HG03139 (cell line): ENCODE results near the gene TTPAL.

Experiments
- ATAC-seq: cut with Tn5 transposase; IDR thresholded peaks from one replicate; pipeline ENCODE4 v1.9.1; 2021; ENCODE audit not compliant: unreplicated experiment

Gene TTPAL

GRCh38 chr20:44532981-44533331, 57.3 kb downstream of the TTPAL start:
- ATAC-seq, result no peak

GRCh38 chr20:44533928-44534327, 58.3 kb downstream of the TTPAL start:
- no peak for ATAC-seq

- ATAC-seq, result no peak
Observed at GRCh38 chr20:44536175-44536574, 60.5 kb downstream of the TTPAL start.

- no peak for ATAC-seq
Observed at GRCh38 chr20:44537993-44538392, 62.3 kb downstream of the TTPAL start.

GRCh38 chr20:44540834-44541233, 65.2 kb downstream of the TTPAL start:
- ATAC-seq, result no peak

- no peak for ATAC-seq
Observed at GRCh38 chr20:44541992-44542391, 66.3 kb downstream of the TTPAL start.

GRCh38 chr20:44542890-44543289, 67.2 kb downstream of the TTPAL start:
- no peak for ATAC-seq

- no peak for ATAC-seq
Observed at GRCh38 chr20:44543358-44543757, 67.7 kb downstream of the TTPAL start.
